ENCODE data around the gene COL17A1.
A peak's percentile ranks its signal among the peaks of the same experiment; 100 is the strongest.

The COL17A1 gene

GRCh38 chr10:104109908-104110662 is 24.4 kb upstream of the COL17A1 start:
- H3K36me3 Mint-ChIP-seq (ENCODE audit: insufficient read depth): no peaks in the 10 kb centered on the region
- H3K27me3 Mint-ChIP-seq: peaks cover 22 to 24% of the 10 kb centered on the region in 2 donors
- H3K27ac Mint-ChIP-seq: no peak overlapping the region
- no peak overlapping the region for H3K4me3 Mint-ChIP-seq
- ATAC-seq (replicated peaks): no peak
- no peaks in the 10 kb centered on the region for H3K9me3 Mint-ChIP-seq
- DNase-seq: no peak
- H3K4me1 Mint-ChIP-seq (ENCODE audit: low read depth in 2 of 2): no peaks in the 10 kb centered on the region

- no peak for ATAC-seq (replicated peaks)
- no peaks in the 10 kb centered on the region for H3K9me3 Mint-ChIP-seq
- H3K4me3 Mint-ChIP-seq: no peak overlapping the region
- H3K27me3 Mint-ChIP-seq: peaks cover 0 to 6% of the 10 kb centered on the region in 2 donors
- no peaks in the 10 kb centered on the region for H3K4me1 Mint-ChIP-seq (ENCODE audit: low read depth in 2 of 2)
- no peak for DNase-seq
- no peak overlapping the region for H3K27ac Mint-ChIP-seq
- H3K36me3 Mint-ChIP-seq (ENCODE audit: insufficient read depth): no peaks in the 10 kb centered on the region
Observed at GRCh38 chr10:104104926-104105325, 19.2 kb upstream of the COL17A1 start.

- Mint-ChIP-seq H3K27me3 (peaks cover 0 to 6% of the 10 kb centered on the region in 2 donors), H3K27ac (no peak overlapping the region), H3K9me3 (no peaks in the 10 kb centered on the region), H3K4me3 (no peak overlapping the region), H3K36me3 (ENCODE audit: insufficient read depth) (no peaks in the 10 kb centered on the region), H3K4me1 (ENCODE audit: low read depth in 2 of 2) (no peaks in the 10 kb centered on the region)
- DNase-seq (no peak), ATAC-seq (replicated peaks) (no peak)
Observed at GRCh38 chr10:104104418-104104817, 18.7 kb upstream of the COL17A1 start.

- DNase-seq (no peak), ATAC-seq (replicated peaks) (no peak)
- Mint-ChIP-seq H3K27me3 (peaks cover 4 to 10% of the 10 kb centered on the region in 2 donors), H3K27ac (no peak overlapping the region), H3K36me3 (ENCODE audit: insufficient read depth) (no peaks in the 10 kb centered on the region), H3K4me3 (no peak overlapping the region), H3K9me3 (no peaks in the 10 kb centered on the region), H3K4me1 (ENCODE audit: low read depth in 2 of 2) (no peaks in the 10 kb centered on the region)
Observed at GRCh38 chr10:104103956-104104355, 18.3 kb upstream of the COL17A1 start.

- H3K4me1 Mint-ChIP-seq (ENCODE audit: low read depth in 2 of 2): no peaks in the 10 kb centered on the region
- ATAC-seq (replicated peaks) (no peak), DNase-seq (no peak)
- no peaks in the 10 kb centered on the region for H3K9me3 Mint-ChIP-seq
- H3K27ac Mint-ChIP-seq: no peak overlapping the region
- H3K36me3 Mint-ChIP-seq (ENCODE audit: insufficient read depth): no peaks in the 10 kb centered on the region
- H3K4me3 Mint-ChIP-seq: no peak overlapping the region
- peaks cover 15 to 17% of the 10 kb centered on the region in 2 donors for H3K27me3 Mint-ChIP-seq
Observed at GRCh38 chr10:104101902-104102301, 16.2 kb upstream of the COL17A1 start.

- ATAC-seq (replicated peaks): no peak
- Mint-ChIP-seq H3K4me3 (no peak overlapping the region), H3K9me3 (no peaks in the 10 kb centered on the region)
Observed at GRCh38 chr10:104100795-104101194, 15.1 kb upstream of the COL17A1 start.

GRCh38 chr10:104099941-104100340 is 14.3 kb upstream of the COL17A1 start:
- no peak for DNase-seq

More at GRCh38 chr10:104100795-104101194, 15.1 kb upstream of the COL17A1 start:
- DNase-seq: no peak
- no peaks in the 10 kb centered on the region for H3K4me1 Mint-ChIP-seq (ENCODE audit: low read depth in 2 of 2)
- H3K27ac Mint-ChIP-seq: no peak overlapping the region
- peaks cover 22 to 24% of the 10 kb centered on the region in 2 donors for H3K27me3 Mint-ChIP-seq
- no peaks in the 10 kb centered on the region for H3K36me3 Mint-ChIP-seq (ENCODE audit: insufficient read depth)

GRCh38 chr10:104099269-104099668 is 13.6 kb upstream of the COL17A1 start:
- Mint-ChIP-seq H3K9me3 (no peaks in the 10 kb centered on the region), H3K4me1 (ENCODE audit: low read depth in 2 of 2) (no peaks in the 10 kb centered on the region), H3K27ac (no peak overlapping the region), H3K4me3 (no peak overlapping the region), H3K36me3 (ENCODE audit: insufficient read depth) (no peaks in the 10 kb centered on the region), H3K27me3 (peaks cover 22 to 24% of the 10 kb centered on the region in 2 donors)
- no peak for ATAC-seq (replicated peaks)
- no peak for DNase-seq

More at GRCh38 chr10:104099941-104100340, 14.3 kb upstream of the COL17A1 start:
- ATAC-seq (replicated peaks): no peak
- no peaks in the 10 kb centered on the region for H3K9me3 Mint-ChIP-seq
- H3K4me3 Mint-ChIP-seq: no peak overlapping the region
- no peak overlapping the region for H3K27ac Mint-ChIP-seq
- H3K36me3 Mint-ChIP-seq (ENCODE audit: insufficient read depth): no peaks in the 10 kb centered on the region
- peaks cover 22 to 24% of the 10 kb centered on the region in 2 donors for H3K27me3 Mint-ChIP-seq
- no peaks in the 10 kb centered on the region for H3K4me1 Mint-ChIP-seq (ENCODE audit: low read depth in 2 of 2)

- H3K36me3 Mint-ChIP-seq (ENCODE audit: insufficient read depth): no peaks in the 10 kb centered on the region
- no peak overlapping the region for H3K27ac Mint-ChIP-seq
- no peak for ATAC-seq (replicated peaks)
- no peaks in the 10 kb centered on the region for H3K9me3 Mint-ChIP-seq
- H3K4me3 Mint-ChIP-seq: no peak overlapping the region
- H3K27me3 Mint-ChIP-seq: peaks cover 22 to 24% of the 10 kb centered on the region in 2 donors
- DNase-seq: no peak
- H3K4me1 Mint-ChIP-seq (ENCODE audit: low read depth in 2 of 2): no peaks in the 10 kb centered on the region
Observed at GRCh38 chr10:104098358-104098925, 12.8 kb upstream of the COL17A1 start.

- Mint-ChIP-seq H3K27ac (peak overlapping the region in 1 of 2 donors; percentile 36), H3K4me1 (ENCODE audit: low read depth in 2 of 2) (no peaks in the 10 kb centered on the region), H3K4me3 (no peak overlapping the region), H3K9me3 (no peaks in the 10 kb centered on the region), H3K27me3 (peaks cover 18 to 22% of the 10 kb centered on the region in 2 donors), H3K36me3 (ENCODE audit: insufficient read depth) (no peaks in the 10 kb centered on the region)
- ATAC-seq (replicated peaks) (no peak), DNase-seq (no peak)
Observed at GRCh38 chr10:104096692-104097091, 11.0 kb upstream of the COL17A1 start.

GRCh38 chr10:104092749-104093148 is 7.1 kb upstream of the COL17A1 start:
- Mint-ChIP-seq H3K36me3 (ENCODE audit: insufficient read depth) (no peaks in the 10 kb centered on the region), H3K27ac (no peak overlapping the region), H3K4me1 (ENCODE audit: low read depth in 2 of 2) (no peaks in the 10 kb centered on the region), H3K4me3 (no peak overlapping the region), H3K9me3 (no peaks in the 10 kb centered on the region), H3K27me3 (peaks cover 7 to 12% of the 10 kb centered on the region in 2 donors)
- ATAC-seq (replicated peaks) (no peak), DNase-seq (no peak)

- no peak overlapping the region for H3K4me3 Mint-ChIP-seq
- H3K36me3 Mint-ChIP-seq (ENCODE audit: insufficient read depth): no peaks in the 10 kb centered on the region
- ATAC-seq (replicated peaks) (no peak), DNase-seq (no peak)
- H3K9me3 Mint-ChIP-seq: no peaks in the 10 kb centered on the region
- no peaks in the 10 kb centered on the region for H3K4me1 Mint-ChIP-seq (ENCODE audit: low read depth in 2 of 2)
- H3K27me3 Mint-ChIP-seq: no peaks in the 10 kb centered on the region
- H3K27ac Mint-ChIP-seq: no peak overlapping the region
Observed at GRCh38 chr10:104090611-104091010, 4.9 kb upstream of the COL17A1 start.

GRCh38 chr10:104089621-104090020 is 3.9 kb upstream of the COL17A1 start:
- Mint-ChIP-seq H3K27ac (no peak overlapping the region), H3K9me3 (no peaks in the 10 kb centered on the region), H3K4me3 (no peak overlapping the region), H3K27me3 (no peaks in the 10 kb centered on the region), H3K4me1 (ENCODE audit: low read depth in 2 of 2) (no peaks in the 10 kb centered on the region), H3K36me3 (ENCODE audit: insufficient read depth) (no peaks in the 10 kb centered on the region)
- no peak for ATAC-seq (replicated peaks)
- no peak for DNase-seq

- DNase-seq (no peak), ATAC-seq (replicated peaks) (no peak)
- Mint-ChIP-seq H3K27ac (no peak overlapping the region), H3K27me3 (no peaks in the 10 kb centered on the region), H3K4me3 (no peak overlapping the region), H3K4me1 (ENCODE audit: low read depth in 2 of 2) (no peaks in the 10 kb centered on the region), H3K9me3 (no peaks in the 10 kb centered on the region), H3K36me3 (ENCODE audit: insufficient read depth) (no peaks in the 10 kb centered on the region)
Observed at GRCh38 chr10:104088239-104088638, 2.6 kb upstream of the COL17A1 start.

Measured in effector memory CD8-positive, alpha-beta T cell (primary cell).